Measurements from ENCODE around the gene CARM1. TPM values are rescaled to one million over a fixed set of nuclear protein-coding genes. Genes with fewer than 3 reads are reported as not detected.

CARM1 gene
- total RNA-seq, 1 experiment from 2014 or later, result 103 TPM

DNA sequence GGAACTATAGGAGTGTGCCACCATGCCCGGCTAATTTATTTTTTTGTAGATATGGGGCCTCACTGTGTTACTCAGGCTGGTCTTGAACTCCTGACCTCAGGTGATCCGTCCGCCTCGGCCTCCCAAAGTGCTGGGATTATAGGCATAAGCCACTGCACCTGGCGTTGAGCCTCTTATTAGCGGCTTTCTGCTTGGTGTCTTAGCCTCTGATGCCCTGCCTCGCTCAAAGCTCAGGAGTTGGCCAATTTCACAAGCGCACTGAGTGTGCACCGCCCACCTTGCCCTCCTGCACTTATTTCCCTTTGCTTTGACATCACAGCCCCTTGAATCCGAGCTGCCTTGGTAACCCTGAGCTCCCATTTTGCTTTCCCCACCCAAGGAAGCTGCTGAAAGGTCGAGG is 47.0 kb downstream of the CARM1 start (continued):
- no peak for TF ChIP-seq CEBPB (IDR thresholded peaks at IDR 0.05; ENCODE audit: low read depth)
- TF ChIP-seq, protein P1, sequence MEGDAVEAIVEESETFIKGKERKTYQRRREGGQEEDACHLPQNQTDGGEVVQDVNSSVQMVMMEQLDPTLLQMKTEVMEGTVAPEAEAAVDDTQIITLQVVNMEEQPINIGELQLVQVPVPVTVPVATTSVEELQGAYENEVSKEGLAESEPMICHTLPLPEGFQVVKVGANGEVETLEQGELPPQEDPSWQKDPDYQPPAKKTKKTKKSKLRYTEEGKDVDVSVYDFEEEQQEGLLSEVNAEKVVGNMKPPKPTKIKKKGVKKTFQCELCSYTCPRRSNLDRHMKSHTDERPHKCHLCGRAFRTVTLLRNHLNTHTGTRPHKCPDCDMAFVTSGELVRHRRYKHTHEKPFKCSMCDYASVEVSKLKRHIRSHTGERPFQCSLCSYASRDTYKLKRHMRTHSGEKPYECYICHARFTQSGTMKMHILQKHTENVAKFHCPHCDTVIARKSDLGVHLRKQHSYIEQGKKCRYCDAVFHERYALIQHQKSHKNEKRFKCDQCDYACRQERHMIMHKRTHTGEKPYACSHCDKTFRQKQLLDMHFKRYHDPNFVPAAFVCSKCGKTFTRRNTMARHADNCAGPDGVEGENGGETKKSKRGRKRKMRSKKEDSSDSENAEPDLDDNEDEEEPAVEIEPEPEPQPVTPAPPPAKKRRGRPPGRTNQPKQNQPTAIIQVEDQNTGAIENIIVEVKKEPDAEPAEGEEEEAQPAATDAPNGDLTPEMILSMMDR (IDR thresholded peaks at IDR 0.05 in 2 of 3, conservative IDR thresholded peaks at IDR 0.05 in 1 of 3; ENCODE audit: borderline replicate concordance in 1 of 3, insufficient read depth in 1 of 3, low read depth in 2 of 3, low read length in 2 of 3), result no peak
- no peak for TF ChIP-seq ELF1 (IDR thresholded peaks at IDR 0.05; ENCODE audit: borderline replicate concordance, low read depth)

DNA sequence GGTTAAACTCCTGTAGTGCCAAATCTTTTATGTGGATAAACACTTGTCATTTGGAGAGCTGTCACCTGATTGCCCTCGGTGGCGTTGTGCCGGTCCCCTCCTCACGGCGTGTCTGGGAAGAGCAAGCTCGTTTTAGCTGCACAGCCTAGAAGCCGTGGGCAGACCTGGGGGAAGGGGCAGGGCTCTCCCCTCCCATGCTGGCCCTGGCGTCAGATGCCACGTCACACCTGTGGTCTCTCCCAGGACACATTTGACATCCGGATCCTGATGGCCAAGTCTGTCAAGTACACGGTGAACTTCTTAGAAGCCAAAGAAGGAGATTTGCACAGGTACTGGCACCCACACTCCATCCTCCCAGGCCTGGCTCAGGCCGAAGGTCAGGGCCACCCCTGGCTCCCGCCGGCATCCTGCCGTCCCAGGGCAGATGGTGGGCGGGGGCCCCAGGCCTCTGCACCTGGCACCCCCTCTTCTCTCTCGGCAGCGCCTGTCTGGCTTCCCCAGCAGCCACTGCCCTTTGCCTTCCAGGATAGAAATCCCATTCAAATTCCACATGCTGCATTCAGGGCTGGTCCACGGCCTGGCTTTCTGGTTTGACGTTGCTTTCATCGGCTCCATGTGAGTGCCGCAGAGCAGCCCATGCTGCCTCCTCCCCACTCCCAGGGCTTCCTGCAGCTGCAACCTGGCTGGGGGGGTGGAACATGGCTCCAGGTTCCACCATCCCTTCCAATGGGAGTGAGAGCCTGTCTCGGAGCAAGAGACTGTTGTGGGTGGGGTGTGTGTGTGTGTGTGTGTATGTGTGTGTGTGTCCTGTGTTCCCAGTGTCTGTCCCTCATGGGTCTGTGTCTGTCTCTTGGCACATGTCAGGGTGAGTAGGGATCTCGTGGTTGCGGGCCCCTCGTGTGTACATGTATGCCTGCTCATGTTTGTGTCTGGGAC is 48.3 kb downstream of the CARM1 start:
- no peaks in the 10 kb centered on the region for H3K27me3 ChIP-seq (ENCODE audit: insufficient read depth, low read length)
- no peaks in the 10 kb centered on the region for H3K79me2 ChIP-seq (ENCODE audit: insufficient read depth, low read length)
- intact Hi-C loops (cut with micrococcal nuclease), result no loop called here
- BruUV-seq (replicated peaks), result no TSS peak
- TF ChIP-seq, protein P2, sequence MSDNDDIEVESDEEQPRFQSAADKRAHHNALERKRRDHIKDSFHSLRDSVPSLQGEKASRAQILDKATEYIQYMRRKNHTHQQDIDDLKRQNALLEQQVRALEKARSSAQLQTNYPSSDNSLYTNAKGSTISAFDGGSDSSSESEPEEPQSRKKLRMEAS (IDR thresholded peaks at IDR 0.05), result no peak
- TF ChIP-seq POLR2AphosphoS5 (IDR thresholded peaks at IDR 0.05; ENCODE audit: low read depth, low read length) (no peak), CEBPB (IDR thresholded peaks at IDR 0.05; ENCODE audit: low read depth) (no peak), FOSL1 (IDR thresholded peaks at IDR 0.05; ENCODE audit: low read depth) (no peak), EZH2phosphoT487 (IDR thresholded peaks at IDR 0.05; ENCODE audit: borderline replicate concordance) (no peak), ZNF274 (IDR thresholded peaks at IDR 0.05; ENCODE audit: low read depth, low read length) (no peak), SIN3A (IDR thresholded peaks at IDR 0.05; ENCODE audit: low read depth) (no peak), EGR1 (IDR thresholded peaks at IDR 0.05; ENCODE audit: low read depth) (no peak), CBX3 (IDR thresholded peaks at IDR 0.05; ENCODE audit: low read depth) (no peak), EZH2 (IDR thresholded peaks at IDR 0.05) (no peak), TCF7L2 (IDR thresholded peaks at IDR 0.05; ENCODE audit: borderline replicate concordance, extremely low read depth, insufficient read depth, insufficient read length) (no peak)
- TF ChIP-seq, protein P3, sequence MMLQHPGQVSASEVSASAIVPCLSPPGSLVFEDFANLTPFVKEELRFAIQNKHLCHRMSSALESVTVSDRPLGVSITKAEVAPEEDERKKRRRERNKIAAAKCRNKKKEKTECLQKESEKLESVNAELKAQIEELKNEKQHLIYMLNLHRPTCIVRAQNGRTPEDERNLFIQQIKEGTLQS (IDR thresholded peaks at IDR 0.05), result no peak
- TF ChIP-seq, protein P4, sequence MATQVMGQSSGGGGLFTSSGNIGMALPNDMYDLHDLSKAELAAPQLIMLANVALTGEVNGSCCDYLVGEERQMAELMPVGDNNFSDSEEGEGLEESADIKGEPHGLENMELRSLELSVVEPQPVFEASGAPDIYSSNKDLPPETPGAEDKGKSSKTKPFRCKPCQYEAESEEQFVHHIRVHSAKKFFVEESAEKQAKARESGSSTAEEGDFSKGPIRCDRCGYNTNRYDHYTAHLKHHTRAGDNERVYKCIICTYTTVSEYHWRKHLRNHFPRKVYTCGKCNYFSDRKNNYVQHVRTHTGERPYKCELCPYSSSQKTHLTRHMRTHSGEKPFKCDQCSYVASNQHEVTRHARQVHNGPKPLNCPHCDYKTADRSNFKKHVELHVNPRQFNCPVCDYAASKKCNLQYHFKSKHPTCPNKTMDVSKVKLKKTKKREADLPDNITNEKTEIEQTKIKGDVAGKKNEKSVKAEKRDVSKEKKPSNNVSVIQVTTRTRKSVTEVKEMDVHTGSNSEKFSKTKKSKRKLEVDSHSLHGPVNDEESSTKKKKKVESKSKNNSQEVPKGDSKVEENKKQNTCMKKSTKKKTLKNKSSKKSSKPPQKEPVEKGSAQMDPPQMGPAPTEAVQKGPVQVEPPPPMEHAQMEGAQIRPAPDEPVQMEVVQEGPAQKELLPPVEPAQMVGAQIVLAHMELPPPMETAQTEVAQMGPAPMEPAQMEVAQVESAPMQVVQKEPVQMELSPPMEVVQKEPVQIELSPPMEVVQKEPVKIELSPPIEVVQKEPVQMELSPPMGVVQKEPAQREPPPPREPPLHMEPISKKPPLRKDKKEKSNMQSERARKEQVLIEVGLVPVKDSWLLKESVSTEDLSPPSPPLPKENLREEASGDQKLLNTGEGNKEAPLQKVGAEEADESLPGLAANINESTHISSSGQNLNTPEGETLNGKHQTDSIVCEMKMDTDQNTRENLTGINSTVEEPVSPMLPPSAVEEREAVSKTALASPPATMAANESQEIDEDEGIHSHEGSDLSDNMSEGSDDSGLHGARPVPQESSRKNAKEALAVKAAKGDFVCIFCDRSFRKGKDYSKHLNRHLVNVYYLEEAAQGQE (IDR thresholded peaks at IDR 0.05; ENCODE audit: low read depth), result no peak
- no peak overlapping the region for H3K4me3 ChIP-seq (replicated peaks in 1 of 2; ENCODE audit: low read depth in 1 of 2, low read length in 2 of 2)
- peaks cover 15 to 26% of the 10 kb centered on the region in 2 experiments for H3K36me3 ChIP-seq (ENCODE audit: control insufficient read depth in 1 of 2, insufficient read depth in 2 of 2, low read length in 2 of 2)
- ATAC-seq, result no peak
- ChIA-PET RAD21 (ENCODE audit: low non-redundant PET in 1 of 2, low total read pairs in 2 of 2, uncharacterized antibody in 2 of 2, unreplicated experiment in 2 of 2) (no interaction called here), POLR2A (no interaction called here), CTCF (no interaction called here)
- no peak overlapping the region for H3K9ac ChIP-seq (ENCODE audit: low read length)
- no peaks in the 10 kb centered on the region for H3K9me2 ChIP-seq (ENCODE audit: insufficient read depth)
- H4K20me1 ChIP-seq (ENCODE audit: insufficient read depth), result no peaks in the 10 kb centered on the region
- no peak overlapping the region for H3K4me2 ChIP-seq (ENCODE audit: low read length)
- H3K9me3 ChIP-seq (ENCODE audit: control insufficient read depth in 1 of 2, insufficient read depth in 1 of 2, low read depth in 1 of 2, low read length in 2 of 2), result no peaks in the 10 kb centered on the region
- DNase-seq (ENCODE audit: low read depth, low spot score), result no peak
- H2AFZ ChIP-seq (ENCODE audit: low read depth, low read length, poor library complexity, severe bottlenecking), result no peak overlapping the region
- peaks cover 0 to 14% of the 10 kb centered on the region in 2 experiments; a peak in 2 of 4 replicates for H3K4me1 ChIP-seq (ENCODE audit: control insufficient read depth in 1 of 2, insufficient read depth in 2 of 2, low read length in 2 of 2)
- no peak overlapping the region for H3K27ac ChIP-seq (ENCODE audit: low read depth, low read length)
